Stromal cell of bone marrow (primary cell): Measurements from ENCODE around the gene ZBTB33.

Source experiments
- DNase-seq: peaks from one replicate; pipeline ENCODE4 v3.0.0-alpha.2; 2012; ENCODE audit warnings: low read depth

Gene ZBTB33, protein sequence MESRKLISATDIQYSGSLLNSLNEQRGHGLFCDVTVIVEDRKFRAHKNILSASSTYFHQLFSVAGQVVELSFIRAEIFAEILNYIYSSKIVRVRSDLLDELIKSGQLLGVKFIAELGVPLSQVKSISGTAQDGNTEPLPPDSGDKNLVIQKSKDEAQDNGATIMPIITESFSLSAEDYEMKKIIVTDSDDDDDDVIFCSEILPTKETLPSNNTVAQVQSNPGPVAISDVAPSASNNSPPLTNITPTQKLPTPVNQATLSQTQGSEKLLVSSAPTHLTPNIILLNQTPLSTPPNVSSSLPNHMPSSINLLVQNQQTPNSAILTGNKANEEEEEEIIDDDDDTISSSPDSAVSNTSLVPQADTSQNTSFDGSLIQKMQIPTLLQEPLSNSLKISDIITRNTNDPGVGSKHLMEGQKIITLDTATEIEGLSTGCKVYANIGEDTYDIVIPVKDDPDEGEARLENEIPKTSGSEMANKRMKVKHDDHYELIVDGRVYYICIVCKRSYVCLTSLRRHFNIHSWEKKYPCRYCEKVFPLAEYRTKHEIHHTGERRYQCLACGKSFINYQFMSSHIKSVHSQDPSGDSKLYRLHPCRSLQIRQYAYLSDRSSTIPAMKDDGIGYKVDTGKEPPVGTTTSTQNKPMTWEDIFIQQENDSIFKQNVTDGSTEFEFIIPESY

DNA sequence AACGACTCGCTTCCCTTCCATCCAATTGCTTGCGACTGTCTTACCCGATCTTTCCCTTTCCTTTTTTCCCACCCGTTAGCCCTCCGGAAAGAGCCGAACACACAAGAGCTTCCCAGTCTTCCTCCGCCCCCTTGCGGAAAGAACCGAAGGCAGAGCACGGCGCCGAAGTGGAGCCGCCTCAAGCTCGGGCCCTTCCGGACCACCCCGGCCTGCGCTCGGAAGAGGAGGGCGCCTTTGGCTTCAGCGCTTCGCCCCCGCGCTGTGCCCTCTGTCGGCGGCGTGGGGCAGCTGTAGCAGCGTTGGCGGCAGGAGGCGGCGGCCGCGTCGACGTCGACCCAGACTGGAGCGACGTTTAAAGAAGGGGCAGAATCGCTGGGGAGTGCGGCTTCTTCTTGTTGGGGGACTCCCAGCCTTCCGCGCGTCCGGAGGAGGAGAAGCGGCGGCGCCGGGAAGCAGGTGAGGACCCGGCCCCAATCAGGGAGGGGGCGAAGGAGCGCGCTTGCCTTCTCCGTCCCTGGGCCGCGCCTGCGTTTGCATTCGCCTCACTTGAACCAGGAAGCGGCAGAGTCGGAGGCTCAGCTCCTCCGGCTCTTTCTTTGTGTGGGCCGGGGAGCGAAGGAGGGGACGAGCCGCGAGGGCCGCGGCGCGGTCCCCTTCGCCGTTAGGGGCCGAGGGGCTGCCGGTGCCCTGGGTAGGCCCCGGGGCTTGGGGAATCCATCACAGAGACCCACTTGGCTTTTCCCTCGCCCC, at the start of gene ZBTB33:
Gene ZBTB33, plus strand, starts transcription at position 291 of the 750 bp plus-strand sequence. CDS start 2,604 bp downstream, outside the sequence.
- DNase-seq: peak; percentile 88

DNA sequence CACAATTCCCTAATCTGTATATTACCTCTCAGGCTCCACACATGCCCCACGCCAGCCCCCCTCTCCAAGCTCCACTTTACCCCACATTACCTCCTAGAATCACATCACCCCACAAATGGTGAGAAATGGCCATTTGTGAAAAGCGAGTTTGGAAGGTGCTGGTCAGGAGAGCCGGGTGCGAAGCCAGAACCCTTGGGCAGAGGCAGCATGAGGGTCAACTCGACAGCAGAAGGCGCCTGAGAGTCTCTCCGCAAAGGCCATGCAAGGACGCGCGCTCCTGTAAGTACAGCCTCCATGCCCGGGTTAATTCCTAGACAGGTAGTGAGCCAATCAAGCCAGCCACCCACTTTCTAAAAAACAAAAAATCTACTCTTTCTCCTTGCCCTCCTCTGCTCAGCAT, 49.8 kb upstream of the ZBTB33 start:
- no peak for DNase-seq

GRCh38 chrX:120205816-120206753, 44.5 kb upstream of the ZBTB33 start:
- no peak for DNase-seq

DNA sequence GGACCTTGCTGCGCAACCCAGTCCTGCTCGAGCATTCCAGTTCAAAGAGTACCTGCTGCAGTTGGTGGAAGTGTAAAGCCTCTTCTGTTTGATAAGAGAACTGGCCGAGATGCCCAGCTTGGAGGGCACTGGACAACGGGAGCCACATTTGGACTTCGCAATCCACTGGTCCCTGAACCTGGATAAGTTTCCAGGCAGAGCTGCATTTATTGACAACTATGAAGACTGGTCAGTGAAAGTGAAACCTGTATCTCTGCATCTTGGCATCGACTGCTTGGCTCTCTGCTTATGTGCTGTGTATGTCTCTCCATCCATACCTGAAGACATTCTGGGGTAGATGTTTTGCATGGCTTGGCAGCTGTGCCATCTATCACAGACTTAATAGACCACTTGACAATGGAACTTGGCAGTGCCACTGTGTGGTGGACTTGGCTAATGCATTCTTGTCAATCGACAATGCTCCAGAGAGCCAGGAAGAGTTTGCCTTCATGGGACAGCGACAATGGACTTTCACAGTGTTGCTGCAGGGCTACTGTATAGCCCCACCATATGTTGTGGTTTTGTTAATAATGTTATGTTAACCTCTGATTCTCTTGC, 43.5 kb upstream of the ZBTB33 start:
- DNase-seq: no peak

DNA sequence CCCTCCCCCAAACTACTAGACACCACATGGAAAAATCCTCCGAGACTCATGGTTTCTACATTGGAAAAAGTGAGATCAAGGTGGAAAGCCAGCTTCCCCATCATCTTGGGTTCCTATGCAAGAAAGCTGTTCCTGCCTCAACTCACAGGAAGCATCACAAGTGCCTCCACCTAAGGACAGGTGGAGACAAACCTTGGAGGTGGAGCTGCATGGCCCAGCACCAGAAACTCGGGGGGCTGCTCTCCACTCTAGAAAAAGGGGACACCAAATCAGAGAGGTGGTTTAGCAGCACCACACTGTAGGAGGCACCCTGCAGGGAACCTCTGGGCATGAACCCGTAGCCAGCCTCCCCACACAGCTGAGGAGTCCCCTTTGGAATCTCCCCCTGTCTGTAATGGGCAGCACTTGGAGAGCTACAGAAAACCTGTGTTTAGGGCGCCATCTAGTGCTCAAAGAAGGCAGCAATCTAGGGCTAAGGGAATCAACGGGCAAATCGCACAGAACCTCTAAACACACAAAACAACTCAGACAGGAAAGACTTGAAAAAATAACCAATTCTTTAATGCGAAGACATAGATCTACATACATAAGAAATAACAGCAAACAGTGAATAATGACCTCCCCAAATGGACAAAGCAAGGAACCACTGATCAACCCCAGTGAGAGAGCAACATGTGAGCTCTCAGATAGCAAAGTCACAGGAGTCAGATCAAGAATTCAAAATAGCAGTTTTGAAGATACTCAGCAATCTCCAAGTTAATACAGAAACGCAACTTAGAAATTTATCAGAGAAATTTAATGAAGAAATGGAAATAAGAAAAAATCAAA, 37.0 kb upstream of the ZBTB33 start:
- DNase-seq: peak; percentile 34

- DNase-seq: no peak
These were observed 27.2 kb upstream of the ZBTB33 start for GRCh38 chrX:120223374-120223773.

DNA sequence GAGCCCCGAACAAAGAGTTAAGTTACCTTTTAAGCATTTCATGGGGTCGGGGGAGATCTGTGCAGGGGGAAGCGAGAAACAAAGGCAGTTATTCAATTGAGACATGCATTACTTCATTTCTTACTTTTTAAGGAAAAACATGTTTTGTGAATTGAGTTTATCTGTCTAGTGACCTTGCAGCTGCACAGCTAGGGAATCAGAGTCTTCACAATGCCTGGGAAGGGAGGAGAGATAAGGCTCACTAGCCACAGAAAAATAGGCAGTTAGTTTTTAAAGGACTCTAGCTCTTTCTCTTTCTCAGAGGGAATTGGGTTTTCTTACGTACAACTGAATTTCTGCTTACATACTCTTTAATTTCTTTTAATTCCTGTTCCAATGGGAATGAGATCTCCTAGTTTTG, 26.2 kb upstream of the ZBTB33 start:
- no peak for DNase-seq

GRCh38 chrX:120228187-120228908, 22.3 kb upstream of the ZBTB33 start:
- no peak for DNase-seq

- DNase-seq: no peak
These were observed 15.3 kb upstream of the ZBTB33 start for GRCh38 chrX:120235284-120235683.

DNA sequence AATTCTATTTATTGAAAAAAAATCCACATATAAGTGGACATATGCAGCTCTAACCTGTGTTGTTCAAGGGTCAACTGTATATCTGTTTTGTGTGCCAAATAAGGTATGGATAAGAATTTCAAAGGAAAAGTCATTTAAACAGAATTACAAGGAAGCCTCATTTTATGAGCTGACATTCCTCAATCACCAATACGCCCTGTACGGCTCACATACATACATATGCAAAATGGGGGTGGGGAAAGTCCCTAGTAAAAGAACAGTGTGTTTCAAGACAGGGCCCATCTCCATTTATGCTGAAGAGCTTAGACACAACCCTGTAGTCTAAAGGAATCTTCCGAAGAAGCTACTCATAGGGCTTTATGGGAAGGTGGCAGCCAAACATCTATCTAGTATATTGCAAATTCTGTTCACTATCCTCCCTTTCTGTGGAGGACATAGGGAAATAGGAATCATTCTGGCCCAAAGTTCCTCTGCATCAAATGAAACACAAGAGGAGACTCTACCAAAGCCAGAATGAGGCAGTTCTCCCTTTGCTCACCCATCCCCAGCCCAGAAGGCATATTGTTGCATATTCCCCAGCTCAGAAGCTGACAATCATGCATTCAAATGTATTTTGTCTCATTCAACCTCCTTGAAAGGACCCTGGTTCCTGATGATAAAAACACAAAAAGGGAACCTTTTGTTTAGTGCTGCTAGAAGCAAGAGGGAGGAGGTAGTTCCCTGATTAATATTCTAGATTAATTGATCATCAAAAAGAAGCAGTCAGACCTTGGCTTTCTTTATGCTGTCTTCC, 13.7 kb upstream of the ZBTB33 start:
- DNase-seq: no peak

DNA sequence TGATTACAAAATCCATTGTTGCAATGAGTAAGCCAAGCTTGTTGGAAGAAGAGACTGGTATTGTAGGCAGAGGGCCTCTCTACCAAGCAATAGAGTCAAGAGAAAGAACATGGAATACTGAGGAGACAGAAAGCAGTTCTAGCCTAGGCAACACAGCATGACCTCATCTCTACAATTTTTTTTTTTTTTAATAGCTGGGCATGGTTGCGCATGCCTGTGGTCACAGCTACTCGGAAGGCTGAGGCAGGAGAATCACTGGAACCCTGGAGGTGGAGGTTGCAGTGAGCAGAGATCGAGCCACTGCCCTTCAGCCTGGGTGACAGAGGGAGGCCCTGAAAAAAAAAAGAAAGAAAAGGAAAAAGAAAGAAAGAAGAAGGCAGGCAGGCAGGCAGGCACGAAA, 11.7 kb upstream of the ZBTB33 start:
- DNase-seq: no peak

DNA sequence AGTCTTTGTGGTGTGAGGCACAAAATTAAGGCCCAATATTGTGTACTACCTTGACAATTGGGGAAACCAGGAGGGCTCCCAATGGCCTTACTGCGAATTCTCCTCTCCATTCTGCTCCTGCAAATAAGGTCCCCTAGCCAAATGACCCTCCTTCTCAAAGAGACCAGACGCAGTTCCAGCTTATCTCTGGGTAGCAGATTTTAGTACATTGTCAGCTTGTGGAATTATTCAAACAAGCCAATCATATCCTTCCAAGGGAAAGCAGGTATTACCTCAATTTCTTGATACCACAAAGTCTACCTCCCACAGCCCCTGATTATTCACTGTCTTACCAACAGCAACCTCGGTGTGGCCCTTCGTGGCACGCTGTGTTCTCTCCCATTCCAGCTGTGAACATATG, 7.8 kb upstream of the ZBTB33 start:
- DNase-seq: no peak

- no peak for DNase-seq
These were observed 6.2 kb upstream of the ZBTB33 start for GRCh38 chrX:120244395-120244734.

GRCh38 chrX:120244735-120245498, 5.7 kb upstream of the ZBTB33 start:
- peak; percentile 59 for DNase-seq

DNA sequence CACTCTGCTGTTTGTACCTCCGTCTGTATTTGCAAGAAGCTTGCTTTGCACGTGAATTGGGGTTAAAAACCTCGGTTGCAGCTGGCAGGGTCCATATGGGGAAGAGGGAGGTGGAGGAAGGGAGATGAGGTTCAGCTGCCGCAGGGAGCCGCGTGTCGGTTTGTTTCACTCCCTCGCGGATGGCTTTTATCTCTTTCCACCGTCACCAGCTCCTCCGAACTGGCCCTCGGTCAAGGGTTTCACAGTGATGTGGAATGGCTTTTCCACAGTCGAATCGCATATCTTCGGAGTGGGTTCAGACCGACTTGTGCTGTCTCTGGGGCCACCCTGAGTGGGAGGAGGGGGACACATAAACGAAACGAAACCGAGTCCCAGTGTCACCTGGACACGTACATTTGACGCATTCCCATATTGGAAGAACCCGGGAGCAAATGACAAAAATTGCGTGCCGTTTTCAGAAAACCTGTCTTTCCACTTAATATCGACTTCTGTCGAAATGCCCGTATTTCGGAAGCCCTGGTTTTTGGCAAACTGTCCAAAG, 929 bp downstream of the ZBTB33 start:
- no peak for DNase-seq

- DNase-seq: no peak
These were observed 3.2 kb downstream of the ZBTB33 start for GRCh38 chrX:120253784-120254183.

DNA sequence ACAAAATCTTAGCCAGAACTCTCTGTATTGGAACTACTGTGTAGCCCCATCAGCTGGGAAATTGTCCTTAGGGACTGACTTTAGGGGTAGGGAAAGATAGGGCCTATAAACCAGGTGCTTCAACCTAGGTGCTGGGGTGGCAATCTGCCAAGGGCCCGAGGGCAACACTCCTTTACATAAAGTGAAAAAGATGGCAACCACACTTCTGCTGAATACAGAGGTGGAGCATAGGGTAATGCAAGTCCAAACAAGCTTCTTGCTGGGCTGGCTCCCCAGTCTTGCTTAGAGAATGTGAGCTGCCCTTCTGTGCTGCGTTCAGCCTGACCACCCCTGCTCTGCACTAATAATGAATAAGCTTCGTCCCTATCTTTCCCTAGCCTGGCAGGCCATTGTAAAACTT, 9.8 kb downstream of the ZBTB33 start:
- no peak for DNase-seq
